GM12878 (cell line): ENCODE measurements around the gene RANBP17.

ENCODE experiments used
- CHD4 ChIP-seq: fragments of 200-600 bp; sonication (generic); IDR thresholded peaks from 2 replicates; pipeline ENCODE4 v1.6.1; 2016; ENCODE audit warnings: mild to moderate bottlenecking
- POLR2A ChIP-seq: IDR thresholded peaks from 2 replicates; pipeline ENCODE4 v1.6.1; 2011; ENCODE audit warnings: low read depth, mild to moderate bottlenecking, low read length
- RAD21 ChIP-seq: IDR thresholded peaks from 2 replicates; pipeline ENCODE4 v1.6.1; 2011; ENCODE audit warnings: mild to moderate bottlenecking, low read depth, low read length, moderate library complexity; ENCODE audit not compliant: insufficient read depth
- TF ChIP-seq, protein P1 (sequence below), 3 experiments: IDR thresholded peaks in 2 of 3; conservative IDR thresholded peaks in 1 of 3; 2 replicates each; pipeline ENCODE4 v1.5.1; 2011; ENCODE audit warnings: low read depth in 3 of 3, low read length in 3 of 3, mild to moderate bottlenecking in 3 of 3, control low read depth in 2 of 3, moderate library complexity in 2 of 3, inconsistent platforms in 1 of 3, mixed read lengths in 1 of 3; ENCODE audit not compliant: control insufficient read depth in 2 of 3, insufficient read depth in 1 of 3; ENCODE audit errors: extremely low read depth in 1 of 3

DNA sequence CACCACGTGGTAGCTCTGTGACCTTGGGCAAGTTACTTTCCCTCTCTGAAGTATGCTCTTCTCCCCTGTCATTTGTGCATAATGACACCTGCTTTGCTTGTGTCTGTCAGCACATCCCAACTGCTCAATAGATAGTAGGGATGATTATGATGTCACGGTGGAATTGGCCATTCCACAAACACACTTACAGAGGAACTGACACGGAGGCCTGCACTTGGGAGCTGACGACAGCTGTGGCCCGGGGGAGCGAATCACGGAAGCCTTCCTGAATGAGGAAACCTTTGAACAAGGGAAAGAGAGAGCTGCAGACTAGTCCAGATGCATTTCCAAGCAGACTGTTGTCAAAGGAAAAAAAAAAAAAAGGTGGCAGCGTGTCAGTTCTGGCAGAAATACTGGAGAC lies 468.2 kb downstream of the RANBP17 start:
- TF ChIP-seq POLR2A (no peak), RAD21 (no peak), CHD4 (no peak)
- TF ChIP-seq, protein P1, sequence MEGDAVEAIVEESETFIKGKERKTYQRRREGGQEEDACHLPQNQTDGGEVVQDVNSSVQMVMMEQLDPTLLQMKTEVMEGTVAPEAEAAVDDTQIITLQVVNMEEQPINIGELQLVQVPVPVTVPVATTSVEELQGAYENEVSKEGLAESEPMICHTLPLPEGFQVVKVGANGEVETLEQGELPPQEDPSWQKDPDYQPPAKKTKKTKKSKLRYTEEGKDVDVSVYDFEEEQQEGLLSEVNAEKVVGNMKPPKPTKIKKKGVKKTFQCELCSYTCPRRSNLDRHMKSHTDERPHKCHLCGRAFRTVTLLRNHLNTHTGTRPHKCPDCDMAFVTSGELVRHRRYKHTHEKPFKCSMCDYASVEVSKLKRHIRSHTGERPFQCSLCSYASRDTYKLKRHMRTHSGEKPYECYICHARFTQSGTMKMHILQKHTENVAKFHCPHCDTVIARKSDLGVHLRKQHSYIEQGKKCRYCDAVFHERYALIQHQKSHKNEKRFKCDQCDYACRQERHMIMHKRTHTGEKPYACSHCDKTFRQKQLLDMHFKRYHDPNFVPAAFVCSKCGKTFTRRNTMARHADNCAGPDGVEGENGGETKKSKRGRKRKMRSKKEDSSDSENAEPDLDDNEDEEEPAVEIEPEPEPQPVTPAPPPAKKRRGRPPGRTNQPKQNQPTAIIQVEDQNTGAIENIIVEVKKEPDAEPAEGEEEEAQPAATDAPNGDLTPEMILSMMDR (IDR thresholded peaks at IDR 0.05 in 2 of 3, conservative IDR thresholded peaks at IDR 0.05 in 1 of 3; ENCODE audit: control insufficient read depth in 2 of 3, extremely low read depth in 1 of 3, insufficient read depth in 1 of 3, low read depth in 3 of 3, low read length in 3 of 3): no peak
